ENCODE results near the gene GGCX.

The GGCX gene

GRCh38 chr2:85557130-85557529 lies 4.2 kb downstream of the GGCX start:
- ChIA-PET CTCF (interaction anchor here (0.6 to 9.8 kb wide), 5 partner anchors 80 to 517 kb away, joined by 3 to 62 read pairs (median 3); no protein-coding TSS in a partner anchor), POLR2A (interaction anchor here (1.1 to 12.3 kb wide), 4 partner anchors 11 to 139 kb away, joined by 4 to 106 read pairs (median 8); partner anchors contain the start of genes MAT2A, RNF181 and SH2D6)
- Histone ChIP-seq H3K27ac (ENCODE audit: extremely low read depth, low read depth, low read length) (no peak overlapping the region), H3K9me3 (ENCODE audit: control insufficient read depth, insufficient read depth, low read depth, low read length) (no peaks in the 10 kb centered on the region), H3K4me3 (ENCODE audit: low read depth, low read length) (no peak overlapping the region), H3K36me3 (ENCODE audit: control insufficient read depth in 2 of 2, insufficient read depth in 1 of 2, low read length in 2 of 2) (peaks cover 21 to 63% of the 10 kb centered on the region in 2 experiments), H3K4me1 (ENCODE audit: control insufficient read depth, insufficient read depth, low read length) (no peaks in the 10 kb centered on the region)
- TF ChIP-seq ZNF792 (tag by site-specific recombination; IDR thresholded peaks at IDR 0.05): no peak
- TF ChIP-seq SCRT2 (tag by site-specific recombination; IDR thresholded peaks at IDR 0.05): peak; percentile 67
- no peak for TF ChIP-seq OVOL3 (tag by site-specific recombination; IDR thresholded peaks at IDR 0.05)
- TF ChIP-seq ZNF416 (tag by site-specific recombination; IDR thresholded peaks at IDR 0.05): no peak

GRCh38 chr2:85554980-85555612 lies 6.2 kb downstream of the GGCX start:
- POLR2A ChIA-PET: interaction anchor here (12.3 kb wide), 1 partner anchor 16 kb away, joined by 106 read pairs; the partner anchor contains the start of gene MAT2A
- no peaks in the 10 kb centered on the region for H3K4me1 ChIP-seq (ENCODE audit: control insufficient read depth, insufficient read depth, low read length)
- H3K36me3 ChIP-seq (ENCODE audit: control insufficient read depth in 2 of 2, insufficient read depth in 1 of 2, low read length in 2 of 2): peaks cover 27 to 84% of the 10 kb centered on the region in 2 experiments
- TF ChIP-seq SCRT2 (tag by site-specific recombination; IDR thresholded peaks at IDR 0.05): peak; percentile 47; the same call in 1 of the 2 replicates
- peak; percentile 78; the same call in 1 of the 2 replicates for TF ChIP-seq ZNF530 (tag by site-specific recombination; IDR thresholded peaks at IDR 0.05; ENCODE audit: low read depth)
- no peak for TF ChIP-seq KLF17 (tag by site-specific recombination; IDR thresholded peaks at IDR 0.05)
- no peak for TF ChIP-seq PRDM4 (tag by site-specific recombination; IDR thresholded peaks at IDR 0.05)
- no peaks in the 10 kb centered on the region for H3K9me3 ChIP-seq (ENCODE audit: control insufficient read depth, insufficient read depth, low read depth, low read length)
- no peak overlapping the region for H3K4me3 ChIP-seq (ENCODE audit: low read depth, low read length)
- H3K27ac ChIP-seq (ENCODE audit: extremely low read depth, low read depth, low read length): no peak overlapping the region
- CTCF ChIA-PET: interaction anchor here (0.6 to 9.8 kb wide), 5 partner anchors 31 to 1859 kb away, joined by 3 to 62 read pairs (median 3); no protein-coding TSS in a partner anchor

GRCh38 chr2:85553184-85553583 lies 8.1 kb downstream of the GGCX start:
- no peak for TF ChIP-seq ZSCAN16 (tag by site-specific recombination; IDR thresholded peaks at IDR 0.05)
- no peak for TF ChIP-seq SP3 (tag by site-specific recombination; IDR thresholded peaks at IDR 0.05)
- no peak for TF ChIP-seq YY1 (tag by site-specific recombination; IDR thresholded peaks at IDR 0.05)
- TF ChIP-seq ZNF239 (tag by site-specific recombination; IDR thresholded peaks at IDR 0.05): no peak
- TF ChIP-seq ZNF433 (tag by site-specific recombination; IDR thresholded peaks at IDR 0.05; ENCODE audit: low read depth): no peak
- TF ChIP-seq ZNF174 (tag by site-specific recombination; IDR thresholded peaks at IDR 0.05): no peak
- TF ChIP-seq ZNF169 (tag by site-specific recombination; IDR thresholded peaks at IDR 0.05): no peak
- TF ChIP-seq ZFP37 (tag by site-specific recombination; IDR thresholded peaks at IDR 0.05): no peak
- TF ChIP-seq OSR2 (tag by site-specific recombination; IDR thresholded peaks at IDR 0.05): no peak
- TF ChIP-seq GFI1B (tag by site-specific recombination; IDR thresholded peaks at IDR 0.05): no peak
- no peak for TF ChIP-seq ZNF302 (tag by site-specific recombination; IDR thresholded peaks at IDR 0.05; ENCODE audit: low read depth)
- no peak for TF ChIP-seq ZNF184 (tag by site-specific recombination; IDR thresholded peaks at IDR 0.05)
- TF ChIP-seq ZBTB8A (tag by site-specific recombination; IDR thresholded peaks at IDR 0.05): no peak
- no peak for TF ChIP-seq ZNF354C (tag by site-specific recombination; IDR thresholded peaks at IDR 0.05; ENCODE audit: borderline replicate concordance, low read depth)
- Histone ChIP-seq H3K4me3 (ENCODE audit: low read depth, low read length) (no peak overlapping the region), H3K9me3 (ENCODE audit: control insufficient read depth, insufficient read depth, low read depth, low read length) (no peaks in the 10 kb centered on the region), H3K27ac (ENCODE audit: extremely low read depth, low read depth, low read length) (no peak overlapping the region), H3K4me1 (ENCODE audit: control insufficient read depth, insufficient read depth, low read length) (no peaks in the 10 kb centered on the region), H3K36me3 (ENCODE audit: control insufficient read depth in 2 of 2, insufficient read depth in 1 of 2, low read length in 2 of 2) (peaks cover 36 to 92% of the 10 kb centered on the region in 2 experiments)
- ChIA-PET POLR2A (interaction anchor here (0.6 to 12.3 kb wide), 4 partner anchors 8 to 217 kb away, joined by 4 to 106 read pairs (median 10); partner anchors contain the start of genes ELMOD3, GGCX, MAT2A and RETSAT), CTCF (interaction anchor here (0.5 to 9.8 kb wide), 9 partner anchors 17 to 511 kb away, joined by 3 to 144 read pairs (median 4); partner anchors contain the start of gene SH2D6)

Measured in HEK293 (cell line).